Sciatic nerve (tissue), 2 donors: Measurements from ENCODE around the gene GLP2R. TPM values are rescaled to one million over a fixed set of nuclear protein-coding genes. Genes with fewer than 3 reads are reported as not detected.
A peak's percentile ranks its signal among the peaks of the same experiment; 100 is the strongest.

ENCODE experiments used
- ATAC-seq: fragments of 200-7000 bp; cut with Tn5 transposase; one replicate; pipeline ENCODE4 v1.9.1; 2020; ENCODE audit warnings: mild to moderate bottlenecking, moderate library complexity
- DNase-seq: peaks from one replicate; pipeline ENCODE4 v3.0.0-alpha.2; 2020; ENCODE audit warnings: low spot score
- intact Hi-C: fragments of 100-400 bp; cut with DNase I; formaldehyde crosslinking; loops from one replicate; pipeline ENCODE4 v1.14.2; 2022
- total RNA-seq: library from RNA; stranded (reverse); fragmentation: NEBNext Ultra II Directional; extraction: Animal tissue kit (Norgen Biotek cat#: 25700); gene quantifications from one replicate; pipeline ENCODE4 v1.2.1, GENCODE V29; 2021
- donor health status: DM: no; HTN: no; CAD: no.
- donor health status: DM: no; HTN: no; CAD: no.

GLP2R gene
- total RNA-seq, 1 donor from 2014 or later, result 0.18 TPM

GRCh38 chr17:9934331-9934730 lies 108.6 kb downstream of the GLP2R start:
- intact Hi-C loops, result loop anchor here (10.0 kb wide), 1 partner anchor 190 kb away; no protein-coding TSS in a partner anchor
- DNase-seq (no peak), ATAC-seq (no peak)

- no peak for DNase-seq
- peak; percentile 79 for ATAC-seq
- intact Hi-C loops, result loop anchor here (10.0 kb wide), 1 partner anchor 189 kb away; no protein-coding TSS in a partner anchor
These were observed 109.7 kb downstream of the GLP2R start for GRCh38 chr17:9935408-9935807.

GRCh38 chr17:9936095-9936494 lies 110.4 kb downstream of the GLP2R start:
- ATAC-seq (no peak), DNase-seq (no peak)
- intact Hi-C loops, result loop anchor here (10.0 kb wide), 1 partner anchor 189 kb away; no protein-coding TSS in a partner anchor

- intact Hi-C loops, result loop anchor here (10.0 kb wide), 1 partner anchor 188 kb away; no protein-coding TSS in a partner anchor
- no peak for DNase-seq
- peak; percentile 79 for ATAC-seq
These were observed 111.6 kb downstream of the GLP2R start for GRCh38 chr17:9937241-9937761.

GRCh38 chr17:9937901-9938300 lies 112.2 kb downstream of the GLP2R start:
- ATAC-seq (no peak), DNase-seq (no peak)
- intact Hi-C loops, result loop anchor here (10.0 kb wide), 1 partner anchor 187 kb away; no protein-coding TSS in a partner anchor

GRCh38 chr17:9938764-9939163 lies 113.0 kb downstream of the GLP2R start:
- ATAC-seq (no peak), DNase-seq (no peak)
- intact Hi-C loops, result loop anchor here (10.0 kb wide), 1 partner anchor 186 kb away; no protein-coding TSS in a partner anchor

- ATAC-seq (no peak), DNase-seq (no peak)
These were observed 115.1 kb downstream of the GLP2R start for GRCh38 chr17:9940841-9941240.

GRCh38 chr17:9941305-9941704 lies 115.6 kb downstream of the GLP2R start:
- ATAC-seq (no peak), DNase-seq (no peak)
- intact Hi-C loops, result loop anchor here (5.0 kb wide), 1 partner anchor 1079 kb away; no protein-coding TSS in a partner anchor

More at GRCh38 chr17:9940841-9941240, 115.1 kb downstream of the GLP2R start:
- intact Hi-C loops, result loop anchor here (5.0 kb wide), 1 partner anchor 1079 kb away; no protein-coding TSS in a partner anchor

Other genes with a start within 250 kb of the GLP2R start
- gene CFAP52, start 249.3 kb upstream of the GLP2R start, total RNA-seq, result not detected
- 0.18 TPM for gene USP43, start 180.4 kb upstream of the GLP2R start, total RNA-seq
- not detected for gene DHRS7C, start 34.3 kb upstream of the GLP2R start, total RNA-seq
- gene GSG1L2, start 3.8 kb upstream of the GLP2R start, total RNA-seq, result not detected
- gene RCVRN, start 79.3 kb downstream of the GLP2R start, total RNA-seq, result 1.0 TPM